ENCODE measurements around the gene TLE6.
"Not testable (repeated sequence)": the region's sequence is repeated elsewhere in the genome, so short reads cannot be mapped to it uniquely, and the experiment has no call there.

TLE6 gene

DNA sequence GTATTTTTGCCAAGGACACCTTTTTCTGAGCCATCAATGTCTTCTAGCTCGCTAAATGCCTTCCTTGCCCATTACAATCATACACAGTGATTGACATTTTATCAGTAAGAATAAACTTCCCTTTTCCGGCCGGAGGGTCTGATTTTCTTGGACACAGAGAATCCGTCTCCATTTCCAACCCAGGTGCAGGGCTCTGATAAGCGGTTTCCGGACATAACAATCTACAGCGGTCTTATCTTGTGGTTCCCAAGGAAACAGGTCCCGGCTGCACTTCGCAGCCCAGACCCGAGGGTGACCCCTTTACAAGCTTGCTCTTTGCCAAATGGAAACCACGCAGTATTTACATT is 27.5 kb upstream of the TLE6 start:
- FAIRE-seq (no peak), DNase-seq (ENCODE audit: insufficient read length, low spot score) (no peak)
- TF ChIP-seq, protein P1, sequence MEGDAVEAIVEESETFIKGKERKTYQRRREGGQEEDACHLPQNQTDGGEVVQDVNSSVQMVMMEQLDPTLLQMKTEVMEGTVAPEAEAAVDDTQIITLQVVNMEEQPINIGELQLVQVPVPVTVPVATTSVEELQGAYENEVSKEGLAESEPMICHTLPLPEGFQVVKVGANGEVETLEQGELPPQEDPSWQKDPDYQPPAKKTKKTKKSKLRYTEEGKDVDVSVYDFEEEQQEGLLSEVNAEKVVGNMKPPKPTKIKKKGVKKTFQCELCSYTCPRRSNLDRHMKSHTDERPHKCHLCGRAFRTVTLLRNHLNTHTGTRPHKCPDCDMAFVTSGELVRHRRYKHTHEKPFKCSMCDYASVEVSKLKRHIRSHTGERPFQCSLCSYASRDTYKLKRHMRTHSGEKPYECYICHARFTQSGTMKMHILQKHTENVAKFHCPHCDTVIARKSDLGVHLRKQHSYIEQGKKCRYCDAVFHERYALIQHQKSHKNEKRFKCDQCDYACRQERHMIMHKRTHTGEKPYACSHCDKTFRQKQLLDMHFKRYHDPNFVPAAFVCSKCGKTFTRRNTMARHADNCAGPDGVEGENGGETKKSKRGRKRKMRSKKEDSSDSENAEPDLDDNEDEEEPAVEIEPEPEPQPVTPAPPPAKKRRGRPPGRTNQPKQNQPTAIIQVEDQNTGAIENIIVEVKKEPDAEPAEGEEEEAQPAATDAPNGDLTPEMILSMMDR (IDR thresholded peaks at IDR 0.05; ENCODE audit: insufficient read depth, missing control alignments): no peak

DNA sequence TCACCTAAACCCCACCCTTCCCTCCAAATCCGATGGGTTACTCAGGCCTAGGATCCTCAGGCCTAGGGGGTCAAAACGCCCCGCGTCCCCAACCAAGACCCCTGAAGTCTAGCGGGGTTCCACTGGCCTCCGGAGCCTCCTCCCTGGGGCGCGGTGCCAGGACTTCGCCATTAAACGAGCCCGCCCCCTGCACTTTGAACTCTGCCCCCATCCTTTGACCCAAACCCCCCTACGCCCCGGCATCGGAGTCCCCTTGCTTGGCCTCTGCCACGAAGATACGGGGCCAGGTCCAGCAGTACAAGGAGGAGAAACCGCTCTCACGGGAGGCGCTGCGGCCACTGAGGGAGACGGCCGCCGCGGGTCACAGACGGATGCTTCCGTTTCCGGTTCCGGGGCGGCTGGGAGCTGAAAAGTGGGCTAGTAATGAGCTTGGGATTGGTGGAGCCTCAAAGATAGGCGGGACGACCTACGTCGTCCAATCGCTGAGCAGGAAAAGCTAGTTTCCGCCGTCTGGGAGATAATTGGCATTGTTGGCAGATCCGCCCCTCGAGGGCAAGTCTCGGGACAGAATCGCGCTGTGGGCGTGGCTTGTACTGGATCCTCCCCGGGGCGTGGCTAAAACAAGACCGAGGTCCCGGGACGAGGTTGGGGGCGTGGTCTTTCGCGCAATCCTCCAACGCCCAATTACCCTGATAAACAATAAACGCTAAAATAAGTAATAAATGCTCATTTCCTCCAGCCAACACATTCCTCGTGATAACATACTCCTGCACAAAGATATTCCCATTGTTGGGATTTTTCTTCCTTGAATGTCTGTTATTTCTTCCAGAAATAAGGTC is 26.9 kb upstream of the TLE6 start:
- TF ChIP-seq, protein P1 (IDR thresholded peaks at IDR 0.05; ENCODE audit: insufficient read depth, missing control alignments): no peak
- DNase-seq (ENCODE audit: insufficient read length, low spot score): peak; percentile 99
- FAIRE-seq: peak; percentile 48

DNA sequence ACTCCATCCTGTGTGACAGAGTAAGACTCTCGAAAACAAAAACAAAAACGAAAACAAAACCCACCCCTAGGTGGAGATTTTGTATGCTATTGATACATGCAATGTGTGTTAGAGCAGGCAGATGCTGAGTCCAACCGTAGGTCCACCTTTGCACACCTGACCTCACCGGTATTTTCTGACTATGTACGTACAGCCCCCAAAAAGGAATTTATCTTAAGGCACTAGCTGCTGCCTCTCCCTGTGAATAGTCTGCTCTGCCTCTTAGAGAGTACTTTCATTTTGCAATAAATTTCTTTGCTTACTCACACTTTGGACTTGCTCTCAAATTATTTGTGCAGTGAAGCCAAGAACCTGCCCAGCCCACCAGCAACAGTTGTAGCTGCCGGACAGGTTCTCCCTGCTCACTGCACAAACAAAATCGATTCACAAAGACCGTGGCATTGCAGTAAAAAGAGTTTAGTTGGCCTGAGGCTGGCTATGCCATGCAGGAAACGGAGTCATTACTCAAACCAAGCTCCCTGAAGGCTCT is 24.3 kb upstream of the TLE6 start:
- no peak for DNase-seq (ENCODE audit: insufficient read length, low spot score)
- TF ChIP-seq, protein P1 (IDR thresholded peaks at IDR 0.05; ENCODE audit: insufficient read depth, missing control alignments): no peak
- no peak for FAIRE-seq

DNA sequence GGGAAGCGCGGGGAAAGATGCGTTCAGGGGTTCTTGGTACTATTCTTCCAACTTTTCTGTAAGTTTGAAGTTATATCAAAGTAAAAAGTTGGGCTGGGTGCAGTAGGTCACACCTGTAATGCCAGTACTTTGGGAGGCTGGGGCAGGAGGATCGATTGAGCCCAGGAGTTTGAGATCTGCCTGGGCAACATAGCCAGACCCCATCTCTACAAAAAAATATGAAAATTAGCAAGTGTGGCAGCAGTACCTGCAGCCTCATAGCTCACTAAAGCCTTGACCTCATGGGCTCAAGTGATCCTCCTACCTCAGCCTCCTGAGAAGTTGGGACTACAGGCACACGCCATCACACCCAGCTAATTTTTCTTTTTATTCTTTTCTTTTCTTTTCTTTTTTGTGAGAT is 20.2 kb upstream of the TLE6 start:
- TF ChIP-seq, protein P1 (IDR thresholded peaks at IDR 0.05; ENCODE audit: insufficient read depth, missing control alignments): no peak
- no peak for DNase-seq (ENCODE audit: insufficient read length, low spot score)
- no peak for FAIRE-seq

DNA sequence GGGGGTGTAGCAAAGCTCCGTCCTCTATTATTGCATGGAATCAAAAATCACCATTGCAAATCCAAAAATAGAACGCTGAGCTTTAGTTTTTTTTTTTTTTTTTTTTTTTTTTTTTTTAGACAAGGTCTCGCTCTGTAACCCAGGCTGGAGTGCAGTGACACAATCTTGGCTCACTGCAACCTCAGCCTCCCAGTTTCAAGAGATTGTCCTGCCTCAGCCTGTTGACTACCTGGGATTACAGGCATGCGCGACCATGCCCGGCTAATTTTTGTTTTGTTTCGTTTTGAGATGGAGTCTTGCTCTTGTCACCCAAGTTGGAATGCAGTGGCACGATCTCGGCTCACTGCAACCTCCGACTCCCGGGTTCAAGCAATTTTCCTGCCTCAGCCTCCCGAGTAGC is 17.2 kb upstream of the TLE6 start:
- FAIRE-seq: no peak
- DNase-seq (ENCODE audit: insufficient read length, low spot score): no peak
- TF ChIP-seq, protein P1 (IDR thresholded peaks at IDR 0.05; ENCODE audit: insufficient read depth, missing control alignments): no peak

DNA sequence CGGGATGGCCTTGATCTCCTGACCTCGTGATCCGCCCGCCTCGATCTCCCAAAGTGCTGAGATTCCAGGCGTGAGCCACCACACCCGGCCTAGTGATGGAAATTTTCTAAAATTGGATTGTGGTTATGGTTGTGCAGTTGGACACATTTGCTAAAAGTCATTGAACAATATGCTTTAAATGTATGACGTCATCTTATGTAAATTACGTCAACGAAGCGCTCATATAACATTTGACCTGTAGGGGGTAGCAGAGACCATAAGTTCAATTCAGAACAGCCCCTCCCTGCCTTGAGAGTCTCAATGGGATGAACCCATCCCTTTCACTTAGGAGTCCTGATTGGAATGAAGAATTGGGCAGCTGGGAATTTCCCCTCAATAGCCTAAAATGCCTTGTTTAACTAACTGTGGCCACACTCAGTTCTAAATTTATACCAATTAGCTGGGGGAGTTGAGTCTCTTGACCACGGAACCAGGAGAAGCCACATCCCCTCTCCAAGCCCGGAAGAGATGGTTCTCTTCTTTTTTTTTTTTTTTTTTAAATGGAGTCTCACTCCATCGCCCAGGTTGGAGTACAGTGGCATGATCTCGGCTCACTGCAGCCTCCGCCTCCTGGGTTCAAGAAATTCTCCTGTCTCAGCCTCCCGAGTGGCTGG is 15.2 kb upstream of the TLE6 start:
- TF ChIP-seq, protein P1 (IDR thresholded peaks at IDR 0.05; ENCODE audit: insufficient read depth, missing control alignments): peak; percentile 84
- FAIRE-seq (peak; percentile 53), DNase-seq (ENCODE audit: insufficient read length, low spot score) (peak; percentile 72)

DNA sequence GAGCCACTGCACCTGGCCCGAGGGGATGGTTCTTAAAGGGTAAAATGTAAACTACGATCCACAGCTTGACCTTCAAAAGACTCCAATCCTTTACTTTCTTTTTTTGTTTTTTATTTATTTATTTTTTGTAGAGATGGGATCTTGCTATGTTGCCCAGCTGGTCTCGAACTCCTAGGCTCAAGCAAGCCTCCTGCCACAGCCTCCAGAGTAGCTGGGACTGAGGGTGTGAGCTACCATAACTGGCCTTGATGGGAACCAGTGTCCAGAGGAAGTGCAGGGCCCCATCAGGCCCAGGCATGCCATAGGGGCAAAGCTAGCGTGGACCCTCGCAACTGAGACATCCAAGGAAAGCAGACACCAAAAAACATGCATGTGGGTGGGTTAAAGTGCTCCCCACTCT is 14.2 kb upstream of the TLE6 start:
- TF ChIP-seq, protein P1 (IDR thresholded peaks at IDR 0.05; ENCODE audit: insufficient read depth, missing control alignments): no peak
- no peak for FAIRE-seq
- no peak for DNase-seq (ENCODE audit: insufficient read length, low spot score)

DNA sequence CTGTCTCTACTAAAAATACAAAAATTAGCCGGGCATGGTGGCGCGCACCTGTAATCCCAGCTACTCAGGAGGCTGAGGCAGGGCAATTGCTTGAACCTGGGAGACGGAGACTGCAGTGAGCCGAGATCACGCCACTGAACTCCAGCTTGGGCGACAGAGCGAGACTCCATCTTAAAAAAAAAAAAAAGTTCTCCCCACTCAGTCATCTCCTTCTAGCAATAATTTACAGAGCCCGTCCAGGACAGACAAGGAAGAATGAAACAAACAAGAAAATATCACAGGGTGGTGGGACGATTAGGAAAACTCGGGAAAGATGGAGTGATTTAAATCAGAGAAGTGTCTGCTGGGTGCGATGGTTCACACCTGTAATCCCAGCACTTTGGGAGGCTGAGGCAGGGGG is 13.7 kb upstream of the TLE6 start:
- not testable (repeated sequence) for DNase-seq (ENCODE audit: insufficient read length, low spot score); FAIRE-seq
